DND-41 (cell line): ENCODE results near the gene WDR46.

ENCODE experiments used
- CTCF ChIP-seq: IDR thresholded peaks from 2 replicates; pipeline ENCODE4 v1.5.1; 2012; ENCODE audit warnings: borderline replicate concordance, low read length, moderate library complexity, mild to moderate bottlenecking; ENCODE audit not compliant: poor library complexity, severe bottlenecking; ENCODE audit errors: extremely low read depth
- EZH2 ChIP-seq: IDR thresholded peaks from 3 replicates; pipeline ENCODE4 v1.6.1; 2012; ENCODE audit warnings: borderline replicate concordance, low read depth, mild to moderate bottlenecking, moderate library complexity, low read length, inconsistent platforms; ENCODE audit not compliant: severe bottlenecking

- TF ChIP-seq CTCF, result peak; percentile 81
- TF ChIP-seq EZH2, result no peak
Observed at GRCh38 chr6:33299237-33299944, 10.4 kb upstream of the WDR46 start.
